Immature natural killer cell (primary cell): ENCODE data around the gene MIPOL1. TPM values are rescaled to one million over a fixed set of nuclear protein-coding genes. Genes with fewer than 3 reads are reported as not detected.

Source experiments
- DNase-seq, 3 donors: peaks; one replicate each; pipeline ENCODE4 v3.0.0; 2022; ENCODE audit warnings: mixed read lengths in 1 of 3
- H3K27ac Mint-ChIP-seq, 6 donors: one replicate each; pipeline ENCODE4 v1.8.0; 2020; ENCODE audit warnings: mixed read lengths in 6 of 6, mild to moderate bottlenecking in 5 of 6, inconsistent platforms in 4 of 6, moderate library complexity in 3 of 6
- H3K27me3 Mint-ChIP-seq, 3 donors: one replicate each; pipeline ENCODE4 v1.8.0; 2020 to 2021; ENCODE audit warnings: low read depth in 3 of 3, mild to moderate bottlenecking in 3 of 3, mixed read lengths in 3 of 3, moderate library complexity in 3 of 3, inconsistent platforms in 1 of 3
- H3K36me3 Mint-ChIP-seq, 3 donors: one replicate each; pipeline ENCODE4 v1.8.0; 2020; ENCODE audit warnings: mixed read lengths in 3 of 3, inconsistent platforms in 2 of 3, mild to moderate bottlenecking in 2 of 3
- H3K4me1 Mint-ChIP-seq, 2 donors: one replicate each; pipeline ENCODE4 v1.8.0; 2020; ENCODE audit warnings: inconsistent platforms in 2 of 2, mild to moderate bottlenecking in 2 of 2, mixed read lengths in 2 of 2, moderate library complexity in 1 of 2
- H3K4me3 Mint-ChIP-seq, 5 donors: one replicate each; pipeline ENCODE4 v1.8.0; 2020; ENCODE audit warnings: mild to moderate bottlenecking in 5 of 5, mixed read lengths in 5 of 5, inconsistent platforms in 3 of 5, moderate library complexity in 3 of 5
- H3K9me3 Mint-ChIP-seq, 6 donors: one replicate each; pipeline ENCODE4 v1.8.0; 2020; ENCODE audit warnings: mild to moderate bottlenecking in 6 of 6, mixed read lengths in 6 of 6, inconsistent platforms in 4 of 6, moderate library complexity in 3 of 6
- polyA plus RNA-seq, 3 donors: library from polyadenylated mRNA; unstranded; fragments of 300-500 nt; fragmentation: Illumina TruSeq; gene quantifications; one replicate each; pipeline ENCODE4 v1.2.3, GENCODE V29; 2021

The MIPOL1 gene
- polyA plus RNA-seq, 3 donors from 2014 or later, result not detected

- peaks cover 9 to 17% of the 10 kb centered on the region in 2 donors for H3K4me1 Mint-ChIP-seq
- H3K9me3 Mint-ChIP-seq, result peaks cover 8 to 48% (median 27%) of the 10 kb centered on the region in 6 donors
- H3K27ac Mint-ChIP-seq, result no peak overlapping the region
- H3K4me3 Mint-ChIP-seq, result peak overlapping the region in 1 of 5 donors; percentile 10
- DNase-seq, result no peak
- peaks cover 31 to 47% (median 32%) of the 10 kb centered on the region in 3 donors for H3K27me3 Mint-ChIP-seq
- H3K36me3 Mint-ChIP-seq, result peaks cover 0 to 3% (median 0%) of the 10 kb centered on the region in 3 donors
These were observed 402.0 kb downstream of the MIPOL1 start for GRCh38 chr14:37599507-37600368.

GRCh38 chr14:37600880-37601741 is 403.4 kb downstream of the MIPOL1 start:
- H3K36me3 Mint-ChIP-seq, result peaks cover 0 to 3% (median 0%) of the 10 kb centered on the region in 3 donors
- peak overlapping the region in 1 of 5 donors; percentile 33 for H3K4me3 Mint-ChIP-seq
- no peak for DNase-seq
- H3K27me3 Mint-ChIP-seq, result peaks cover 26 to 45% (median 28%) of the 10 kb centered on the region in 3 donors
- H3K9me3 Mint-ChIP-seq, result peaks cover 8 to 44% (median 27%) of the 10 kb centered on the region in 6 donors
- no peak overlapping the region for H3K27ac Mint-ChIP-seq
- peaks cover 8 to 11% of the 10 kb centered on the region in 2 donors for H3K4me1 Mint-ChIP-seq

- no peak overlapping the region for H3K27ac Mint-ChIP-seq
- DNase-seq, result no peak
- peaks cover 6 to 42% (median 22%) of the 10 kb centered on the region in 6 donors for H3K9me3 Mint-ChIP-seq
- H3K4me1 Mint-ChIP-seq, result peaks cover 5 to 6% of the 10 kb centered on the region in 2 donors
- no peak overlapping the region for H3K4me3 Mint-ChIP-seq
- peaks cover 19 to 37% (median 21%) of the 10 kb centered on the region in 3 donors for H3K27me3 Mint-ChIP-seq
- H3K36me3 Mint-ChIP-seq, result no peaks in the 10 kb centered on the region
These were observed 404.1 kb downstream of the MIPOL1 start for GRCh38 chr14:37601865-37602264.

Other genes with a start within 250 kb of the MIPOL1 start
- not detected for gene SLC25A21, start 25.3 kb upstream of the MIPOL1 start, polyA plus RNA-seq